HuH-7 (cell line): ENCODE measurements around the gene PGAP6.
A peak's percentile ranks its signal among the peaks of the same experiment; 100 is the strongest.
"Not testable (repeated sequence)": the region's sequence is repeated elsewhere in the genome, so short reads cannot be mapped to it uniquely, and the experiment has no call there.

Experiments used
- DNase-seq: peaks from one replicate; pipeline ENCODE4 v3.0.0; 2011; ENCODE audit warnings: low spot score

Gene PGAP6

GRCh38 chr16:381789-382717 is at the start of gene PGAP6:
Gene PGAP6 (minus strand): TSS chr16:381978. CDS start chr16:381821, 157 bp downstream.
- peak; percentile 60 for DNase-seq

DNA sequence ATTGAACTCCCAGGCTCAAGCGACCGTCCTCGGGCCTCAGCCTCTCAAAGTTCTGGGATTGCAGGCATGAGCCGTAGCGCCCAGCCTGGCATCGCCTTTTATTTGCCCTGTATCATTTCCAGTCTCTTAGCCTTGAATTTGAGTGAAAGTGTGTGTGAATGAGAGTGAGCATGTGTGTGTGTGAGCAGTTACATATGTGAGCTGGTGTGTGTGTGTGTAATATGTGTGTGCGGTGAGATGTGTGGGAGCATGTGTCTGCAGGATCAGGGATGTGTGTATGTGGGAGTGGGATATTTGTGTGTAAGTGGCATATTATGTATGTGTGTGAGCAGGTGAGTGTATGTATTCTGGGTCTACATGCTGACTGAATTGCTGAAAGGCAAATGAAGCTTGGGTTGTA is 49.1 kb upstream of the PGAP6 start:
- DNase-seq = no peak

GRCh38 chr16:427250-427649 is 45.5 kb upstream of the PGAP6 start:
- DNase-seq = no peak

DNA sequence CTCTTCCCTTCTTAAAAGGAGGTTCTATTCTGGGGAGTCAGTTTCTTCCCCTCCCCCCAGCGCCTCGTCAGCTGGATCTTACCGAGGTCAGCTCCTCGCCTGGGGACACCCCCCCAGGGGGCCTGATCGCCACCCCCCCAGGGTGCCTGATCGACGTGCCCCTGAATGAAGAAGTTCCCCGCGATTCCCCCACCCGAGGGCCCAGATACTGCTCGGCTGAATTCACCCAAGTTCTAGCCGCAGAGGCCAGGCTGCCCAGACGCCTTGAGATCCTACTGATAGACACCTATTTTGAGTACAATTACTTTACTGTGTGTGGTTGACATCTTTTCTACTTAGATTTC is 45.1 kb upstream of the PGAP6 start:
- no peak for DNase-seq

DNA sequence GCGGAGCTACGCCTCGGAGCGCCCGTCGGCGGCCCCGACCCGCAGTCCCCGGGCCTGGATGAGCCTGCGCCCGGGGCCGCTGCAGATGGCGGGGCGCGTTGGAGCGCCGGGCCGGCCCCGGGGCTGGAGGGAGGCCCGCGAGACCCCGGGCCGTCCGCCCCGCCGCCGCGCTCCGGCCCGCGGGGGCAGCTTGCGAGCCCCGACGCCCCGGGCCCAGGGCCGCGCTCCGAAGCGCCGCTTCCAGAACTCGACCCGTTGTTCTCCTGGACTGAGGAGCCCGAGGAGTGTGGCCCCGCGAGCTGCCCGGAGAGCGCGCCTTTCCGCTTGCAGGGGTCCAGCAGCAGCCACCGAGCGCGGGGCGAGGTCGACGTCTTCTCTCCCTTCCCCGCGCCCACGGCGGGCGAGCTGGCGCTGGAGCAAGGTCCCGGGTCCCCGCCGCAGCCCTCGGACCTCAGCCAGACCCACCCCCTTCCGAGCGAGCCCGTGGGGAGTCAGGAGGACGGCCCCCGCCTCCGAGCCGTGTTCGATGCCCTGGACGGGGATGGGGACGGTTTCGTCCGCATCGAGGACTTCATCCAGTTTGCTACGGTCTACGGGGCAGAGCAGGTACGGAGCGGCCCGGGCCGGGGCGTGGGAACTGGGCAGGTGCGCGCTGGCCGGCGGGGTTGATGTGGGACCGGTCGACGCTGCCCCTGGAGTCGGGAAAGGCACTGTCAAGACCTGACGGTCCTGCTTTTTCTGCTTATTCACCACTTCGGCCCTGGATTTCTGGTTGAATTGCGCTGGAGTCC is 44.5 kb upstream of the PGAP6 start:
- no peak for DNase-seq

DNA sequence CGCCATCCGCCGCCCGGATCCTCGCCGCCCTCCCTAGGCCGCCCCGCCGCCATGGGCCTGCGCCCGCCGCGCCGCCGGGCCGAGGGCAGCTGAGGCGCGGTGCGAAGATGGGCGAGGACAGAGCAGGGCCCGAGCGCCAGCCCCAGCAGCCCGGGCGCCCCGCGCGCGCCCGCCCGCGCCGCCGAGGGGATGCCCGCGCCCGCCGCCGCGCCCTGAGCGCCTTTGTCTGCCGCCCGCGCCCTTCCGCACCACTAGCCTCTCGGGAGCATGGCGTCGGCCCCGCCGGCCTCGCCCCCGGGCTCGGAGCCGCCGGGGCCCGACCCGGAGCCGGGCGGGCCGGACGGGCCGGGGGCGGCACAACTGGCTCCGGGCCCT is 43.9 kb upstream of the PGAP6 start:
- no peak for DNase-seq

- peak; percentile 81 for DNase-seq
These were observed 43.4 kb upstream of the PGAP6 start, which contains the start of gene RAB11FIP3 for GRCh38 chr16:425082-425718. Gene RAB11FIP3 (plus strand): TSS chr16:425649. CDS start chr16:426007, 358 bp downstream.

- DNase-seq = no peak
These were observed 42.9 kb upstream of the PGAP6 start for GRCh38 chr16:424623-425081.

- no peak for DNase-seq
These were observed 42.4 kb upstream of the PGAP6 start for GRCh38 chr16:424033-424622.

DNA sequence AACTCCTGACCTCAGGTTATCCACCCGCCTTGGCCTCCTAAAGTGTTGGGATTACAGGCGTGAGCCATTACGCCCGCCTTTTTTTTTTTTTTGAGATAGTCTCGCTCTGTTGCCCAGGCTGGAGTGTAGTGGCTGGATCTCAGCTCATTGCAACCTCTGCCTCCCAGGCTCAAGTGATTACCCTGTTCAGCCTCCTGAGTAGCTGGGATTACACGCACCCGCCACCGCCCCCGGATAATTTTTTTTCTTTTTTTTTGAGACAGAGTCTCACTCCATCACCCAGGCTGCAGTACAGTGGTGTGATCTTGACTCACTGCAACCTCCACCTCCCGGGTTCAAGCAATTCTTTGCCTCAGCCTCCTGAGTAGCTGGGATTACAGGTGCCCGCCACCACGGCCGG is 40.4 kb upstream of the PGAP6 start:
- DNase-seq = not testable (repeated sequence)

- DNase-seq = not testable (repeated sequence)
These were observed 33.4 kb upstream of the PGAP6 start for GRCh38 chr16:415170-415498.

GRCh38 chr16:414395-415169 is 32.8 kb upstream of the PGAP6 start:
- DNase-seq = no peak

GRCh38 chr16:411576-412265 is 29.9 kb upstream of the PGAP6 start:
- no peak for DNase-seq

GRCh38 chr16:410516-411178 is 28.9 kb upstream of the PGAP6 start:
- no peak for DNase-seq

DNA sequence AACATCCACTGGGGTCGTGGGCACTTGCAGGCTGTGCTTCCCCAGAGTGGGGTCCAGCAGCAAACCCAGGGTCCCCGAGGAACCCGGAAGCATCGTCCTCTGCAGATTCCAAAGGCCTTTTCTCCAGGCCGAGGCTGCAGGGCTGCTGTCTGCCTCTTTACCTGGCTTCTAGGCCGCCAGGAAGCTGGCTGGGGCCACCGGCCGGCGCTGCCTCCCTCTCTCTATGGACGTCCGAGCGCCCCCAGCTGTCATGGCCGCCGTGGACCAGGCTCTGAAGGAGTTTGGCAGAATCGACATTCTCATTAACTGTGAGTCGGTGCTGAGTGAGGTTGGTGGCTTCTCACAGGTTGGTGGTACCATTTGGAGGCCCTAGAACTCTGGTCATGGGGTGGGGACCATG is 25.5 kb upstream of the PGAP6 start:
- DNase-seq = no peak

DNA sequence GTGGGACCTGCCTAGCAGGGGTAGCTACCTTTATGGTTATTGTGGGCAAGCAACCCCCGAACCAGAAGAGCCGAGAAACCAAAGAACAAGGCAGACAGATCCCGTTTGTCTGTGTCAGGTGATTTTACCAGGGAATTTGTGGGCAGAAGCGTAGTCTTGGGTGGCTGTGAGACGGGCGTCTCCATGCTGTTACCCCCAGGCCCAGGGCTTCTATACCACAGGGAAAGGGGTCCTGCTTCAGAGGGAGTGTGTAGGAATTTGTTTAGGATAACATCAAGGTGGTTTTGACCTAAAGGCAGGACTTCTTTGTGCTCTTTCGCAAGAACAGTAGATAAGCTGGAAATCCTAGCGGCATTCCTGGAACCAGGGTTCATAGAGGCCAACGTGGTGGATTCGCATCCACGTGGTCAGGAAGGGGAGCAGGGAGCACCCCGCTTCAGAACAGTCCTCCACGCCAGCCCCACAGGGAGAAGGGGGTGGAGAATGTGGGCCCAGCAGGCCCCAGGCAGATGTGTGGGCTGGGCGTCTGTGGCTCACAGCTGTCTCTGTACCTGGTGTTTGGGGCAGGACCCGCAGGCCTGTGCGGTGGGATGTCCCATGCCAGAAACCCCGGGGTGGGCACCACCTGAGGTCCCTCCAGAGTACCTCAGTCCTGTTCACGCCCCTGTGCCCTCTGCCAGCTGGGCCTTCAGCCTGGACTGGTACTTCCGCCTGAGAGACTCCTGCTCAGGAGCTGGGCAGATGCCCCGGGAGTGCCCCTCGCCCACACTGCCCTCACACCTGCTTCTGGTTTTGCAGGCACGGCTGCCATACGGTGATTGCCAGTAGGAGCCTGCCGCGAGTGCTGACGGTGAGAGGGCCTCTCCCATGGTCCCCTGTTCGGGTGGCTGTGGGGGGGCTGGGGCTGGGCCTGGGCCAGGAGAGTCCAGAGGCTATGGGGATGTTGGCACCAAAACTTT is 24.0 kb upstream of the PGAP6 start:
- no peak for DNase-seq

DNA sequence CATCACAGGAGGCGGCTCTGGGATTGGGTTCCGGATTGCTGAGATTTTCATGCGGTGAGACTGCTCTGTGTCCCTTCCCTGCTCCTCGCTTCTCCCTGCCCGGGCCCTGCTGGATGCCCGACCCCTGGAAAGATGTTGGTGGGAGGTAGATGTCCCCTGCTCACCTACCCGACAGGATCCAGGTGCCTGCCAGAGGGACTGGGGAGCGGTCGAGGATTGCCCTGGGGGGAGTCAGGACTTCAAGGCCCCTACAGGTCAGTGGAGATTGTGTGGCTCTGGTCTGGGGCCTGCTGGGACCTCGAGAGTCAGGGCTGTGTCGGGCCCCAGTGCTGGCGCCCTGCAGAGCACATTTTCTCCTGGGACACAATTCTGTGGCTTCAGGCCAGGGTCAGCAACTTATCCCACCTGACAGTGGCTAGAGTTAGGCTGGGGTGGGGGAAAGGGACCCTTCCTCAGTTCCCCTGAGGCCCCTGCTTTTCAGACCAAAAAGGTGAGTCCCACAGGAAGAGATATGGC is 23.3 kb upstream of the PGAP6 start:
- DNase-seq = no peak

- peak; percentile 84 for DNase-seq
These were observed 19.9 kb upstream of the PGAP6 start, which contains the start of gene DECR2 for GRCh38 chr16:401468-402348. Gene DECR2 (plus strand): TSS chr16:401885. CDS start chr16:401964, 79 bp downstream.
